CD8-positive, alpha-beta memory T cell (primary cell): Measurements from ENCODE around the gene CNKSR1. TPM values are rescaled to one million over a fixed set of nuclear protein-coding genes. Genes with fewer than 3 reads are reported as not detected.

ENCODE experiments used
- CTCF ChIA-PET: fragments of 350-600 bp; sonication (Branson Sonifier 250); formaldehyde crosslinking; loops from one replicate; lab custom pipeline; 2021; ENCODE audit warnings: antibody characterized with exemption; lab: Charles Lee
- POLR2A ChIA-PET: fragments of 350-600 bp; sonication (Branson Sonifier 250); formaldehyde crosslinking; loops from one replicate; lab custom pipeline; 2021; ENCODE audit warnings: antibody characterized with exemption; lab: Charles Lee
- DNase-seq, 5 donors: peaks; one replicate each; pipeline versions ENCODE4 v3.0.0 to v3.0.0-alpha.2; 2020 to 2022; ENCODE audit warnings: mixed read lengths in 1 of 5
- H3K27ac ChIP-seq: one replicate; pipeline ENCODE4 v1.7.0; 2013; ENCODE audit warnings: low read depth, mild to moderate bottlenecking, low read length, moderate library complexity
- H3K27me3 ChIP-seq: 2 replicates; pipeline ENCODE4 v1.7.0; 2013; ENCODE audit warnings: low read length, mild to moderate bottlenecking; ENCODE audit not compliant: insufficient read depth, poor library complexity, severe bottlenecking
- H3K36me3 ChIP-seq: 2 replicates; pipeline ENCODE4 v1.7.0; 2013; ENCODE audit warnings: mild to moderate bottlenecking, low read length, moderate library complexity; ENCODE audit not compliant: insufficient read depth
- H3K4me1 ChIP-seq: 2 replicates; pipeline ENCODE4 v1.7.0; 2013; ENCODE audit warnings: mild to moderate bottlenecking, low read length, moderate library complexity; ENCODE audit not compliant: insufficient read depth
- H3K4me3 ChIP-seq: 2 replicates; pipeline ENCODE4 v1.7.0; 2013; ENCODE audit warnings: mild to moderate bottlenecking, low read length
- H3K9me3 ChIP-seq: 2 replicates; pipeline ENCODE4 v1.7.0; 2013; ENCODE audit warnings: mild to moderate bottlenecking, low read length
- H3K27ac Mint-ChIP-seq, 8 donors: one replicate each; pipeline ENCODE4 v1.8.0; 2020 to 2021; ENCODE audit warnings: mixed read lengths in 8 of 8, mild to moderate bottlenecking in 6 of 8, inconsistent platforms in 3 of 8, moderate library complexity in 3 of 8
- H3K27me3 Mint-ChIP-seq, 2 donors: one replicate each; pipeline ENCODE4 v1.8.0; 2020 to 2021; ENCODE audit warnings: mixed read lengths in 2 of 2, mild to moderate bottlenecking in 1 of 2, moderate library complexity in 1 of 2
- H3K36me3 Mint-ChIP-seq, 3 donors: one replicate each; pipeline ENCODE4 v1.8.0; 2020 to 2021; ENCODE audit warnings: mixed read lengths in 3 of 3, inconsistent platforms in 1 of 3, mild to moderate bottlenecking in 1 of 3
- H3K4me1 Mint-ChIP-seq, 3 donors: one replicate each; pipeline ENCODE4 v1.8.0; 2020 to 2021; ENCODE audit warnings: mixed read lengths in 3 of 3, inconsistent platforms in 1 of 3, mild to moderate bottlenecking in 1 of 3
- H3K4me3 Mint-ChIP-seq, 7 donors: one replicate each; pipeline ENCODE4 v1.8.0; 2020 to 2021; ENCODE audit warnings: mixed read lengths in 7 of 7, mild to moderate bottlenecking in 6 of 7, moderate library complexity in 4 of 7, inconsistent platforms in 2 of 7
- H3K9me3 Mint-ChIP-seq, 5 donors: one replicate each; pipeline ENCODE4 v1.8.0; 2020 to 2022; ENCODE audit warnings: mixed read lengths in 5 of 5, mild to moderate bottlenecking in 3 of 5, moderate library complexity in 2 of 5, inconsistent platforms in 1 of 5
- polyA plus RNA-seq: library from polyadenylated mRNA; unstranded; fragments of 300-500 nt; fragmentation: Illumina TruSeq; gene quantifications from one replicate; pipeline ENCODE4 v1.2.3, GENCODE V29; 2021
- total RNA-seq, 2 experiments: library from RNA; stranded (reverse); gene quantifications; one replicate each; pipeline ENCODE4 v1.2.3, GENCODE V29; 2021

CNKSR1 gene
- total and polyA plus RNA-seq, 3 experiments from 2014 or later, result 0.37 to 0.86 TPM; not detected in 1

DNA sequence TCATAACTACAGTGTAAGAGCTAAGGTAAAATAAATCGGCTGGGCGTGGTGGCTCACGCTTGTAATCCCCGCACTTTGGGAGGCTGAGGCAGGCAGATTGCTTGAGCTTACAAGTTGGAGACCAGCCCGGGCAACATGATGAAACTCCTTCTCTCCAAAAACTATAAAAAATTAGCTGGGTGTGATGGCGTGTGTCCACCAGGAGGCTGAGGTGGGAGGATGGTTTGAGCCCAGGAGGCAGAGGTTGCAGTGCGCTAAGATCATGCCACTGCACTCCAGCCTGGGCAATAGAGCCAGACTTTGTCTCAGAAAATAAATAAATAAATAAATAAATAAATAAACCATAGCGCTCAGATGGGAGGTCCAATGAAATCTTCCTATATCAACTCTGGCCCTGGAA is 35.1 kb upstream of the CNKSR1 start:
- Mint-ChIP-seq H3K27me3 (peaks cover 3 to 9% of the 10 kb centered on the region in 2 donors), H3K27ac (no peak overlapping the region), H3K9me3 (no peaks in the 10 kb centered on the region), H3K4me3 (no peak overlapping the region), H3K4me1 (peaks cover 6 to 17% (median 14%) of the 10 kb centered on the region in 3 donors), H3K36me3 (no peaks in the 10 kb centered on the region)
- H3K27ac ChIP-seq, result no peak overlapping the region
- CTCF ChIA-PET, result interaction anchor here (1.0 to 6.5 kb wide), 10 partner anchors 14 to 173 kb away, joined by 3 to 122 read pairs (median 6); partner anchors contain the start of genes CEP85 and PDIK1L
- no peaks in the 10 kb centered on the region for H3K9me3 ChIP-seq
- POLR2A ChIA-PET, result interaction anchor here (0.7 kb wide), 1 partner anchor 28 kb away, joined by 8 read pairs; no protein-coding TSS in a partner anchor
- no peaks in the 10 kb centered on the region for H3K36me3 ChIP-seq
- no peak for DNase-seq
- peaks cover 11% of the 10 kb centered on the region for H3K4me1 ChIP-seq
- no peak overlapping the region for H3K4me3 ChIP-seq
- H3K27me3 ChIP-seq, result no peaks in the 10 kb centered on the region

DNA sequence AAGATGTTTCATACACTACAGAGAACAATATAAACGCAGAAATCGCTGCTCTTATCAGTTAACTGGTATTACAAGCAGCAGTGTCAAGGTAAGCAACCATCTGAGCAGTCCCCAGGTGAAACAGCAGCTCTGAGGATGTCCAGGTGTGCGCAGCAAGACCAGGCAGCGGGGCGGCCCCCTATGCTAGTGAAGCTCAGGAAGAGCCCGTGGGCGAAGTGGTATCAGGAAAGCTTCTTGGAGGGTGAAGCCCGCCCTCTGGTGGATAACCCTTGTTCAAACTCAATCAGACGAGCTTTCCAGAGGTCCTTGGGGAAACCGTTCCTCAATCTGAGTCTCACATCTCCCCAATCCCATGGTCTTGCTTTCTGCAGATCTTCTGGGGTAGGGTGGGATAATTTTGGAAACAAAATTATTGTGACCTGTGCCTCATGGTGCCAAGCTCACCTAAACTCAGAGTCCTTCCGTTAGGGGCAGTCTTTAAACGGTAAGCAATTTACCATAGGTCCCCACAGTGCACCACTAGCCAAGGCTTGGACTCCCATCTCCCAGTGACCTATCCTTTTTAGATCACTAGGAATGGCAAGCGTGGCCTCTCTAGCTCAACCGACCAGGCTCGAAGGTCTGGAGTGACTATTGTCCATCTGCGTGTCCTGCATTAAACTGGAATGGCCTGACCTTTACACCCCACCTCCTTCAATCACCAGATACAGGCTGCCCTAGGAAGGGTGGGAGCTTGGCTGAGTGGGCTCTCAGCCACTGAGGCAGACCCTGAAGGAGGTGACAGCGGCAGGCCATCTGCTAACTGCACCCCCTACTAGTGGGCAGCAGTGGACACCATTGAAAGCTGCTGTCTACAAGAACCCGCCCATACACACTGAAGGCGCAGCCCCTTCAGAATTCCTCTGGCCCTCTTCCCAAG is 32.0 kb upstream of the CNKSR1 start:
- H3K27me3 ChIP-seq, result no peaks in the 10 kb centered on the region
- no peaks in the 10 kb centered on the region for H3K36me3 ChIP-seq
- H3K27ac ChIP-seq, result no peak overlapping the region
- Mint-ChIP-seq H3K9me3 (no peaks in the 10 kb centered on the region), H3K4me1 (peaks cover 2 to 8% (median 6%) of the 10 kb centered on the region in 3 donors), H3K4me3 (peak overlapping the region in 2 of 7 donors; percentile 29 to 51), H3K27me3 (peaks cover 5 to 25% of the 10 kb centered on the region in 2 donors), H3K36me3 (no peaks in the 10 kb centered on the region), H3K27ac (peak overlapping the region in 1 of 8 donors; percentile 62)
- H3K4me3 ChIP-seq, result no peak overlapping the region
- CTCF ChIA-PET, result interaction anchor here (0.6 to 6.5 kb wide), 28 partner anchors 11 to 320 kb away, joined by 3 to 122 read pairs (median 4); partner anchors contain the start of genes CD52, CEP85, PDIK1L and ZNF593
- POLR2A ChIA-PET, result interaction anchor here (0.9 to 2.2 kb wide), 4 partner anchors 19 to 41 kb away, joined by 3 to 14 read pairs (median 5); no protein-coding TSS in a partner anchor
- no peaks in the 10 kb centered on the region for H3K9me3 ChIP-seq
- peaks cover 3% of the 10 kb centered on the region for H3K4me1 ChIP-seq
- peak; percentile 56 to 84 (median 66) for DNase-seq

DNA sequence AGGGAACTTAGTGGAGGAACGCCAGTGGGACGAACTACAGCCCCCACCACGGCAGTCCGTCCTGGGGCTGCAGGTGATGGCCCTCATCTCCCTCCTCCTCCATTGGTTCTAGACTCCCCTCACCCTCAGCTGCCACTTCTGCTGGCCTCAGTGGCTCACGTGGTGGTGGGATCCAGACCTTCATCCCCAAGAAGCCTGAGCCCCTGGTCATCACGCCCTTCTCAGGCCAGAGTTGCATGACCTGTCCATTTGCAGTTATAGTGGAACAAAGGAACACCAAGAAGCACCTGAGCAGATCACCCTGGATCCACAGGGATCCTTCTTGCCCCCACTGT is 31.4 kb upstream of the CNKSR1 start:
- Mint-ChIP-seq H3K36me3 (no peaks in the 10 kb centered on the region), H3K4me3 (no peak overlapping the region), H3K9me3 (no peaks in the 10 kb centered on the region), H3K27ac (peak overlapping the region in 1 of 8 donors; percentile 62), H3K4me1 (peaks cover 2 to 8% (median 6%) of the 10 kb centered on the region in 3 donors), H3K27me3 (peaks cover 5 to 25% of the 10 kb centered on the region in 2 donors)
- Histone ChIP-seq H3K36me3 (no peaks in the 10 kb centered on the region), H3K27me3 (no peaks in the 10 kb centered on the region), H3K27ac (no peak overlapping the region), H3K9me3 (no peaks in the 10 kb centered on the region), H3K4me1 (peaks cover 3% of the 10 kb centered on the region), H3K4me3 (no peak overlapping the region)
- no peak for DNase-seq
- CTCF ChIA-PET, result interaction anchor here (0.7 to 6.5 kb wide), 16 partner anchors 10 to 177 kb away, joined by 3 to 122 read pairs (median 5); partner anchors contain the start of genes CEP85, PDIK1L and ZNF593
- POLR2A ChIA-PET, result interaction anchor here (0.9 to 2.2 kb wide), 2 partner anchors 19 to 23 kb away, joined by 5 to 14 read pairs; no protein-coding TSS in a partner anchor

DNA sequence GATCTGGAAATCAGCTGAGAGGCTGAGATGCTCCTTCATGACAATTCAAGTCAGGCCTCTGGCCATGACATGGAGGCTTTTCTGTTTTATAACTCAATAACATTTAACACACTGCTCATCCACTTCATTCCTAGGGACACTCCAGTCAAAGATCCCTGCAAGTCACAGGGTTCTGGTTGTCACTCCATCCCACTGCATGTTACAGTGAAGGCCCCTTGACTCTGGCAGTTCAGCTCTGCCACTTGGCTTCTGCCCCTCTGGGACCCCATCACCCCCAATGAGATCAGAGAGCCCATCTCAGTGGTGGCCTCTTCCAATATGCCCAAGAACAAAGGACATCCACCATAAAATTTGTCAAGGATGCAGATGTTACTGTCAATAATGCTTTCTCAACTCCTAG is 28.4 kb upstream of the CNKSR1 start:
- Histone ChIP-seq H3K9me3 (no peaks in the 10 kb centered on the region), H3K36me3 (no peaks in the 10 kb centered on the region), H3K4me1 (peaks cover 3% of the 10 kb centered on the region), H3K4me3 (no peak overlapping the region), H3K27me3 (no peaks in the 10 kb centered on the region), H3K27ac (no peak overlapping the region)
- peaks cover 4 to 35% of the 10 kb centered on the region in 2 donors for H3K27me3 Mint-ChIP-seq
- DNase-seq, result no peak
- no peak overlapping the region for H3K27ac Mint-ChIP-seq
- peaks cover 2 to 8% (median 6%) of the 10 kb centered on the region in 3 donors for H3K4me1 Mint-ChIP-seq
- ChIA-PET CTCF (no interaction called here), POLR2A (no interaction called here)
- H3K4me3 Mint-ChIP-seq, result no peak overlapping the region
- H3K36me3 Mint-ChIP-seq, result no peaks in the 10 kb centered on the region
- H3K9me3 Mint-ChIP-seq, result no peaks in the 10 kb centered on the region

- Histone ChIP-seq H3K9me3 (no peaks in the 10 kb centered on the region), H3K27ac (no peak overlapping the region), H3K4me1 (no peaks in the 10 kb centered on the region), H3K4me3 (no peak overlapping the region), H3K36me3 (no peaks in the 10 kb centered on the region), H3K27me3 (peaks cover 6% of the 10 kb centered on the region)
- peak in 1 of 5 donors; percentile 36 for DNase-seq
- H3K4me3 Mint-ChIP-seq, result no peak overlapping the region
- peak overlapping the region in 1 of 8 donors; percentile 49 for H3K27ac Mint-ChIP-seq
- CTCF ChIA-PET, result interaction anchor here (0.9 kb wide), 1 partner anchor 10 kb away, joined by 4 read pairs; no protein-coding TSS in a partner anchor
- no peaks in the 10 kb centered on the region for H3K36me3 Mint-ChIP-seq
- POLR2A ChIA-PET, result no interaction called here
- peaks cover 0 to 3% (median 1%) of the 10 kb centered on the region in 3 donors for H3K4me1 Mint-ChIP-seq
- H3K9me3 Mint-ChIP-seq, result peaks cover 0 to 2% (median 0%) of the 10 kb centered on the region in 5 donors
- peaks cover 21 to 56% of the 10 kb centered on the region in 2 donors for H3K27me3 Mint-ChIP-seq
These were observed 23.2 kb upstream of the CNKSR1 start for GRCh38 chr1:26153966-26154532.

GRCh38 chr1:26154750-26155149 is 22.5 kb upstream of the CNKSR1 start:
- Histone ChIP-seq H3K9me3 (no peaks in the 10 kb centered on the region), H3K4me1 (no peaks in the 10 kb centered on the region), H3K4me3 (no peak overlapping the region), H3K27ac (no peak overlapping the region), H3K36me3 (no peaks in the 10 kb centered on the region), H3K27me3 (peaks cover 10% of the 10 kb centered on the region)
- DNase-seq, result peak in 1 of 5 donors; percentile 30
- Mint-ChIP-seq H3K27me3 (peaks cover 27 to 60% of the 10 kb centered on the region in 2 donors), H3K4me3 (no peak overlapping the region), H3K4me1 (peaks cover 0 to 3% (median 1%) of the 10 kb centered on the region in 3 donors), H3K27ac (peak overlapping the region in 1 of 8 donors; percentile 47), H3K9me3 (peaks cover 0 to 4% (median 0%) of the 10 kb centered on the region in 5 donors), H3K36me3 (no peaks in the 10 kb centered on the region)
- ChIA-PET POLR2A (no interaction called here), CTCF (interaction anchor here (3.0 kb wide), 1 partner anchor 10 kb away, joined by 18 read pairs; no protein-coding TSS in a partner anchor)

DNA sequence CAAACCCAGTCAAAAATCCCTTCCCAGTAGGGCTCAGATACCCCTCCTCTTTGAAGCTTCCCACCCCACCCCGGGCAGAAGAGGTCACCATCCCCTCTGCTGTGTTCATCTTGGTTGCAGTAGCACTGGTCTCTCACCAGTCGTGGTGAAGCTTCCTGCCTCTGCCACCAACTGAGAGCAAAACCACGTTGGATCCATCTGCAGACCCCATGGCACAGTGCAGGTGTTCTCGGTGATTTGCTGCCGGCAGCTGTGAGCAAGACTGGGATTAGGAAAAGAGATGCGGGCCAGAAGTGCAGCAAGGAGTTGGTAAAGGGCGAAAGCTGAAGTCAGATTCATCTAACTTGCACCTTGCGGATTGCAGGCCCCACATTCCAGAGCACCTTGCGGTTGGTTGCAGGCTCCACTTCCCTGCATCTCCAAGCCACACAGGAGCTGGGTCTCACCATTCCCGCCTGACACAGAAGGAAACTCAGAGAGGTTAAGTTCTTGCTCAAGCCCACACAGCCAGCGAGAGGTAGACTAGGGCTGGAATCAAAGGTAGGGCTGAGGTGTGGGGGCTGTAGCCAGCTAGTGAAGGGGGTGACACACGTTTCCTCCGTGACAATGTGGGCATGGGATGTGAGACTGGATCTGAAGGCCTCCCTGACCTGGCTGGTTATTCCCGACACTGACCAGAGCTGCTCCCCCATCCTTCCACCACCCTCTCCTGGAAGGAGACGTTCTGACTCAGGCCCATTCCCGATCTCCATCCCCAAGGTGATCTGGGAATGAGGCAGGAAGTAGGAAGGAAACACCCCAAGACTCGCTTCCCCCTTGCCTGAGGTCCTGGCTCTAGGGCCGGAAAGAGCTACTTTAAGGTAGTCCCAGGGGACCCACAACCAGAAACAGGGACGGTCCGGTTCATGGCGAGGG is 21.7 kb upstream of the CNKSR1 start:
- ChIA-PET CTCF (interaction anchor here (1.0 to 3.0 kb wide), 3 partner anchors 11 to 119 kb away, joined by 3 to 18 read pairs (median 3); no protein-coding TSS in a partner anchor), POLR2A (no interaction called here)
- Mint-ChIP-seq H3K9me3 (peaks cover 0 to 4% (median 0%) of the 10 kb centered on the region in 5 donors), H3K4me3 (no peak overlapping the region), H3K27me3 (peaks cover 31 to 57% of the 10 kb centered on the region in 2 donors), H3K27ac (peak overlapping the region in 1 of 8 donors; percentile 50), H3K4me1 (peaks cover 0 to 3% (median 1%) of the 10 kb centered on the region in 3 donors), H3K36me3 (no peaks in the 10 kb centered on the region)
- Histone ChIP-seq H3K4me1 (no peaks in the 10 kb centered on the region), H3K36me3 (no peaks in the 10 kb centered on the region), H3K27me3 (peaks cover 10% of the 10 kb centered on the region), H3K9me3 (no peaks in the 10 kb centered on the region), H3K4me3 (no peak overlapping the region), H3K27ac (no peak overlapping the region)
- peak in 1 of 5 donors; percentile 6 for DNase-seq
